Small intestine (tissue), 7 donors: ENCODE data around the gene B4GALT4. TPM values are rescaled to one million over a fixed set of nuclear protein-coding genes. Genes with fewer than 3 reads are reported as not detected.

Experiments used
- DNase-seq, 2 donors: peaks; one replicate each; pipeline versions ENCODE4 v3.0.0 to v3.0.0-alpha.2; 2013
- FAIRE-seq: peaks from 2 replicates; lab custom pipeline; 2012; peaks lifted over from hg19 to GRCh38; lab: Jason Lieb, UNC
- H3K27ac ChIP-seq, 3 donors: one replicate each; pipeline ENCODE4 v1.5.1; 2013; ENCODE audit warnings: low read length in 2 of 3, mild to moderate bottlenecking in 2 of 3, control low read depth in 1 of 3, inconsistent platforms in 1 of 3, low read depth in 1 of 3, moderate library complexity in 1 of 3
- H3K27me3 ChIP-seq, 3 donors: one replicate each; pipeline ENCODE4 v1.6.1; 2013; ENCODE audit warnings: low read length in 3 of 3, inconsistent platforms in 1 of 3; ENCODE audit not compliant: control insufficient read depth in 3 of 3, insufficient read depth in 3 of 3
- H3K36me3 ChIP-seq, 3 donors: one replicate each; pipeline ENCODE4 v1.6.1; 2013; ENCODE audit warnings: low read length in 3 of 3, inconsistent platforms in 1 of 3, low read depth in 1 of 3, mild to moderate bottlenecking in 1 of 3, moderate library complexity in 1 of 3; ENCODE audit not compliant: control insufficient read depth in 3 of 3, insufficient read depth in 2 of 3
- H3K4me1 ChIP-seq, 3 donors: one replicate each; pipeline ENCODE4 v1.6.1; 2013; ENCODE audit warnings: low read length in 2 of 3, inconsistent platforms in 1 of 3, low read depth in 1 of 3, mild to moderate bottlenecking in 1 of 3, moderate library complexity in 1 of 3; ENCODE audit not compliant: control insufficient read depth in 3 of 3, insufficient read depth in 2 of 3
- H3K4me3 ChIP-seq, 3 donors: one replicate each; pipeline ENCODE4 v1.5.1; 2013; ENCODE audit warnings: low read length in 3 of 3, control low read depth in 1 of 3, inconsistent platforms in 1 of 3, low read depth in 1 of 3, mild to moderate bottlenecking in 1 of 3, moderate library complexity in 1 of 3
- H3K9me3 ChIP-seq, 2 donors: one replicate each; pipeline ENCODE4 v1.6.1; 2013; ENCODE audit warnings: low read depth in 1 of 2, low read length in 1 of 2; ENCODE audit not compliant: control insufficient read depth in 2 of 2, insufficient read depth in 1 of 2
- whole genome bisulfite sequencing, 3 donors: extraction: QIAGEN DNeasy Blood & Tissue Kit; methylation state at CpG; one replicate each; pipeline ENCODE4 v1.1.7; 2013; 5-methylcytosine and 5-hydroxymethylcytosine counted together
- polyA plus RNA-seq, 4 donors: library from polyadenylated mRNA; stranded (reverse) in 3 of 4; unstranded in 1 of 4; fragments of 200-250 nt in 3 of 4; fragments of 120-200 nt in 1 of 4; gene quantifications; one replicate each; pipeline versions ENCODE4 v1.2.1 to v1.2.3, GENCODE V29; 2013
- donor health status: healthy with polysubstance abuse.
- donor health status: control.
- donor health status: control.
- donor health status: Bipolar disorder and iron deficiency.
- donor health status: healthy.

Gene B4GALT4
- polyA plus RNA-seq, 4 donors: 26.2 to 72.2 (median 52.3) TPM

DNA sequence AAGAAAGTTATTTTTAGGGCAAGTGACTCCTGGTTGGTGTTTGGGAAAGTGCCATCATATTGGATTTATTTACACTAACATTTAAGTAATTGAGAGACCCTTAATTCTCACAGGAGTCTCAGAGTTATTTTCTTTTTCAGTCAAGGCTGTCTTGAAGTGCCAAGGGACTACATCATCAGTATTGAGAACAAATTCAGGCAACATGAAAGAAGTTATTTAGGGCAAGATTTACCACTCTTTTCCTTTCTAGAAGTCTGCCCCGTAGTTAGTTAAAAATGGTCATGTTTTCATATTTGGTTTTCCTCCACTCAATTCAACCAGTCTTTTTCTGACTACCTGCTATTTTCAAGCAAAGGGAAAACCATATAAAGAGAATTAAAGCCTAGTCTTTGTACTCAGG is 6.1 kb downstream of the B4GALT4 start:
- 74 to 98% (median 81%) methylated on average over 1 of the region's 1 CpG for WGBS, 3 donors
- H3K4me3 ChIP-seq: no peak overlapping the region
- H3K36me3 ChIP-seq: peaks cover 4 to 31% (median 23%) of the 10 kb centered on the region in 3 donors
- H3K4me1 ChIP-seq: peaks cover 0 to 10% (median 3%) of the 10 kb centered on the region in 3 donors
- no peaks in the 10 kb centered on the region for H3K27me3 ChIP-seq
- H3K27ac ChIP-seq: no peak overlapping the region
- FAIRE-seq: no peak
- H3K9me3 ChIP-seq: no peaks in the 10 kb centered on the region
- DNase-seq: no peak

DNA sequence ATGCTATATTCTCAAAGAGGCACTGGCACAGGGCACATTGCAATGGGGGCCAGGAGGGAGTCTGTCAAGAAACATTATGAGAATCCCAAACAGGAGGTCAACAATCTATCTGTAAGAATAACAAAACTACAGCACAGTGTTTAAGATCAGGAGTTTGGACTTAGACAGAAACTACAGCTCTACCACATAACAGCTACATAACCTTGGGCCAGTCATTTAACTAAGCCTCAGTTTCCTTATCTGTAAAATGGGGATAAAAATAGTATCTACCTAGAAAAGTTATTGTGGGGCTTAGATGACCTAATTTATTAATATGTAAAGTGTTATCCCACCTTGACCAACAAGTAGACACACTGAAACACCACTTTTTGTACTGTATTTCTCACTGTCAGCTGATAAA is 9.9 kb downstream of the B4GALT4 start:
- no peak for DNase-seq
- Histone ChIP-seq H3K27ac (no peak overlapping the region), H3K36me3 (peaks cover 4 to 43% (median 33%) of the 10 kb centered on the region in 3 donors), H3K4me1 (peaks cover 3 to 19% (median 11%) of the 10 kb centered on the region in 3 donors), H3K27me3 (no peaks in the 10 kb centered on the region), H3K9me3 (no peaks in the 10 kb centered on the region), H3K4me3 (no peak overlapping the region)
- FAIRE-seq: no peak

DNA sequence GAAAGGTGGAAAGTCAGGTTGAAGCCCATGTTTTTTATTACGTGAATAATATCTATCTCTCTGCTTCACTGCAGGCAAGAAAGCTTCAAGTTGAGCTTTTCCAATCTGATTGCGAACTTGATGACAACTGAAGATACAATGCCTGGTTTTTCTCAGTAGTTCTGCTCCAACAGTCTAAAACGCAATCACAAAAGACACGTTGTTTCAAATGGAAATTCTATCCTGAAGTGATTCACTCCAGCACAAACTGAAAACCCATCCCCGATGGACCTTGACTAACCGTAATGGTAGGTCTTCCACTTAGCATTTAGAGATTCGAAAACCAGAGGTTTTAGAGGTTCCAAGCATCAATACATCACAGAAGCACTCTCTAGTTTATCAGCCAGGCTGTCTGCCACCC is 10.6 kb downstream of the B4GALT4 start:
- no peaks in the 10 kb centered on the region for H3K9me3 ChIP-seq
- no peak overlapping the region for H3K4me3 ChIP-seq
- H3K4me1 ChIP-seq: peaks cover 3 to 19% (median 11%) of the 10 kb centered on the region in 3 donors
- FAIRE-seq (no peak), DNase-seq (no peak)
- no peaks in the 10 kb centered on the region for H3K27me3 ChIP-seq
- peaks cover 4 to 46% (median 29%) of the 10 kb centered on the region in 3 donors for H3K36me3 ChIP-seq
- 95 to 97% (median 95%) methylated on average over 7 of the region's 7 CpGs for WGBS, 3 donors
- H3K27ac ChIP-seq: no peak overlapping the region

DNA sequence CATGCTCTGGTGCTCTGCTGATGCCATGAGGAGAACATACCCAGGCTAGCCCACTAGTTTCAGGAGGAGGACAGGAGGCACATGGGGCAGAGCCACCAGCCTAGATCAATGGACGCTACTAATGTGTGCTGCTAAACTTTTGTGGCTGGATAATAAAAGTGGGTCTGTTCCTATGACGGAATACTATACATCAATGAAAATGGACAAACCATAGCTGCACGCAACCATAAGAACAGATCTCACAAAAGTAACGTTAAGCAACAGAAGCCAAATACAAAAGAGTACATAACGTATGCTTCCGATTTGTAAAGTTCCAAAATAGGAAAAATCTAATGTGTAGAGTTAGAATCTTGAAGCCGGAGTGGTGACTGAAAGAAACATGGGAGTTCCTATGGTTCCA is 11.5 kb downstream of the B4GALT4 start:
- DNase-seq (no peak), FAIRE-seq (no peak)
- no peak overlapping the region for H3K4me3 ChIP-seq
- peaks cover 3 to 19% (median 11%) of the 10 kb centered on the region in 3 donors for H3K4me1 ChIP-seq
- H3K27ac ChIP-seq: no peak overlapping the region
- peaks cover 4 to 44% (median 29%) of the 10 kb centered on the region in 3 donors for H3K36me3 ChIP-seq
- 70 to 93% (median 76%) methylated on average over 7 of the region's 7 CpGs for WGBS, 3 donors
- no peaks in the 10 kb centered on the region for H3K9me3 ChIP-seq
- H3K27me3 ChIP-seq: no peaks in the 10 kb centered on the region

DNA sequence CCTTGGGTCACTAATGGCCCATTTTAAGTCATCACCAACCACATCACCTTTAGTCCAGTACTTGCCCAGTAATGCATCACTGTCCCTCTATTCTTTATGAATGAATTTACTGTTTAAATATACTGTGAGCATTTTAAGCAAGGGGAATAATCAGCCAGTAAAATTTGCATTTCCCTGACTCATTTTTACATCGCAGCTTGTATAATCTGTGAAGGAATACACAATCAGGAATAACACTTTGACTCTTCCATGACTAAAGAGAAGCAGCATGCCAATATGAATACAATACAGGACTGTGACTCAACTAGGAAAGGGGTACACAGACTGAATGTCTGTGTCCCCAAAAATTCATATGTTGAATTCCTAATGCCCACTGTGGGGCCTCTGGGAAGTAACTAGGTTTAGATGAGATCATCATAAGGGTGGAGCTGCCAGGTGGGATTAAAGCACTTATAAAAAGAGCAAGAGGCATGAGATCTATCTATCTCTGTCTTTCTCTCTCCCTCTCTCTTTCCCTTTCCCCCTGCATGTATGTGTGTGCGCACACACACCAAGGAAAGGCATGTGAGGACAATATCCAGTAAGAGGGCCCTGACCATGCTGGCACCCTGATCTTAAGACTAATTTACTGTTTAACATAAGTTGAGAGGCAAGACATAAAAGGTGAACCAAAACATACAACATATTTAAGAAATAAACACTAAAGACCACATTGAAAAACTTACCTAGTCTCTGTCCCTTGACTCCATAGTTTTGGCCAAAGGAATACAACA is 12.1 kb downstream of the B4GALT4 start:
- H3K4me1 ChIP-seq: peaks cover 3 to 19% (median 8%) of the 10 kb centered on the region in 3 donors
- no peaks in the 10 kb centered on the region for H3K9me3 ChIP-seq
- peaks cover 4 to 44% (median 30%) of the 10 kb centered on the region in 3 donors for H3K36me3 ChIP-seq
- no peaks in the 10 kb centered on the region for H3K27me3 ChIP-seq
- DNase-seq: no peak
- no peak for FAIRE-seq
- WGBS, 3 donors: 91 to 96% (median 93%) methylated on average over 2 of the region's 2 CpGs
- H3K4me3 ChIP-seq: no peak overlapping the region
- peak overlapping the region in 1 of 3 donors; percentile 6 for H3K27ac ChIP-seq

DNA sequence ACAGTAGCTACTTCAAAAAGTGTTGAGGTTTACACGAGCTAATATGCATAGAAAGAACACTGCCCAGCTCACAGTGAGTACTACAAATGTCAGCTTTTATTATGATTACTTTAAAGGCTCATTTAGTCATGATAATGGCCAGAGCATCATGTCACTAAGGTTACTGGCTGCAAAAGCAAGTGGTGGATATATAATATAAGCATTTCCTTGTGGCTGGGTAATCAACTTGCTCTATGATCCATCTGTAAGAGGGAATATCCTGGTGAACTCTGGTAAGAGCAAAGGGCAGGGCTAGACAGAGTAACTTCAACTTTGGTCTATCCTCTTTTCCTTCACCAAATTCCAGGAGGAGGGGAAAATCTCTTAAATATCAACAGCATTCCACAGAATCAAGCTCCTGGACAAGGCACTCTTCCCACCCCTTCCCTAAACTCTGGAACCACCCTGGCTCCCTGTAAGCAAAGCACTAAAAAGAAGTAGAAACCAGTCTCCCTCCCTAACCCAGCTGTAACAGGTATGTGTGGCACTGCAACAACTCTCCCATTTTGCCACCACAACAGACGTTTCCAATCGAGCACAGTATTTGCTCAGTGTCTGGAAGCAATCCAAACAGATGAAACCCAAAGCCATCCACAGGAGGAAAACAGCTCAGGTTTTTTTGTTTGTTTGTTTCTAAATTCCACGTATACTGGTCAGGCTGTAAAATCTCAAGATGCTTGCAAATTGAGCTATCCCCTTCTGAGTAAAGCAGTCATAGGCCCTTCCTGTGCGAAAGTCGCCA is 13.4 kb downstream of the B4GALT4 start:
- 45 to 69% (median 59%) methylated on average over 6 of the region's 6 CpGs for WGBS, 3 donors
- H3K4me1 ChIP-seq: peaks cover 3 to 22% (median 8%) of the 10 kb centered on the region in 3 donors
- H3K27me3 ChIP-seq: no peaks in the 10 kb centered on the region
- FAIRE-seq (peak; percentile 41), DNase-seq (peak; percentile 67 to 85)
- H3K9me3 ChIP-seq: no peaks in the 10 kb centered on the region
- no peak overlapping the region for H3K4me3 ChIP-seq
- peaks cover 3 to 45% (median 31%) of the 10 kb centered on the region in 3 donors for H3K36me3 ChIP-seq
- H3K27ac ChIP-seq: peak overlapping the region; percentile 39 to 61 (median 52)

DNA sequence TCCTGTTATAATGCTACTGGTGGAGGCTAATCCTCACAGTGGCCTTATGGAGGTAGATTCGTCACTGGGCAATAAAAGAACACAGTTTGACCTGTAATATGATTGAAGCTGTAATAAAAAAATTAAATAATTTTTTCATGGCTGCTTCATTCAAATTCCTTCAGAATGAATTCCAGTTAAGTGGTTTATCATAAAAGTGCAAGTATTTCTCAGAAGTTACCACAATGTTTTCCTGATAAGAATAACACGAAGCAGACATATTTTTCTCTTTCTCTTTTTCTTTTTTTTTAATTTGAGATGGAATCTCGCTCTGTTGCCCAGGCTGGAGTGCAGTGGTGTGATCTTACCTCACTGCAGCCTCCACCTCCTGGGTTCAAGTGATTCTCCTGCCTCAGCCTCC is 15.6 kb downstream of the B4GALT4 start:
- no peak overlapping the region for H3K27ac ChIP-seq
- H3K4me3 ChIP-seq: no peak overlapping the region
- H3K4me1 ChIP-seq: peaks cover 3 to 33% (median 8%) of the 10 kb centered on the region in 3 donors
- no peaks in the 10 kb centered on the region for H3K27me3 ChIP-seq
- H3K36me3 ChIP-seq: peaks cover 6 to 50% (median 32%) of the 10 kb centered on the region in 3 donors
- no peaks in the 10 kb centered on the region for H3K9me3 ChIP-seq
- WGBS, 3 donors: 51 to 77% (median 51%) methylated on average over 3 of the region's 3 CpGs
- FAIRE-seq (no peak), DNase-seq (peak in 1 of 2 donors; percentile 46)

DNA sequence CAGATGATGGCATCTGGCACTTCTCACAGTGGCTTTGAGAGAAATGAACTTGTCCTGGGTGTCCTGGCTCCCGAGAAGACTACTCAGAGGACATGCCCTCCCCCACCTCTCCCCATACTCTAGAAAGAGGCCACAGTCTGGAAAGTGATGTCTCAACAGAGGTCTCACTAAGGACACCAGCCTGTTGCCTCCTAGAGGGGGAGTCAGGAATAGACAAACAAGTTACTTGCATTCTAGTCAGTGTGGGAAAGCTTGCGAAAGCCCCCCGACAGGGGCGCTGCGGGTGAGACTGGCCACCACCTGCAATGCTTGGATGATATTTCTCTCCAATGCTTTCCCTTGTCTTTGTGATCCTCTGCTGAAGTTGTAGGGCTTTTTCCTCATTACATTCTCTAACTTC is 17.2 kb downstream of the B4GALT4 start:
- Histone ChIP-seq H3K4me1 (peaks cover 5 to 44% (median 8%) of the 10 kb centered on the region in 3 donors), H3K27ac (no peak overlapping the region), H3K9me3 (no peaks in the 10 kb centered on the region), H3K36me3 (peaks cover 6 to 50% (median 28%) of the 10 kb centered on the region in 3 donors), H3K4me3 (no peak overlapping the region), H3K27me3 (no peaks in the 10 kb centered on the region)
- DNase-seq: no peak
- no peak for FAIRE-seq
- 94 to 96% (median 95%) methylated on average over 5 of the region's 5 CpGs for WGBS, 3 donors
